Measurements from ENCODE around the gene GRB14. TPM values are rescaled to one million over a fixed set of nuclear protein-coding genes. Genes with fewer than 3 reads are reported as not detected.

Gene GRB14
- total RNA-seq, 4 donors from 2014 or later, result 3.2 to 22.3 (median 5.6) TPM

DNA sequence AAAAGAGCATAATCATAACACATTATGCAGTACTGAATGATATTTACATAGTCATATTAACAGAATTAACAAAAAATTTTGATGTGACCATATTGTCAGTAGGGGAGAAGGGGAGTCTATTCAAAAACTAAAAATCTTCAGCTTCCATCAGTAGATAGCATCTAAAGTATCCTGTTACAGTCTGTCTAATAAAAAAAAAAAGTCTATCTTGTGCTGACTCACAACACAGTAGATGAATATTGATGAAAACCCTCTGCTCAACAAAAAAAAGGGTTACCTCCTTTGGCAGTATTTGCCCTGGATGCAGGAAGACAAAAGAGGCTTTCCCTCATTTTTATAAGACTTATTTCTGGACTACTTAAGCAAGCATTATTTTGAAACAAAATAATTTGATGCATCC lies 27.3 kb downstream of the GRB14 start:
- TF ChIP-seq CTCF (IDR thresholded peaks at IDR 0.05; ENCODE audit: low read depth), result no peak

GRCh38 chr2:164593541-164593940 lies 27.7 kb downstream of the GRB14 start:
- no peak for TF ChIP-seq CTCF (IDR thresholded peaks at IDR 0.05; ENCODE audit: low read depth)

GRCh38 chr2:164589522-164589921 lies 31.8 kb downstream of the GRB14 start:
- no peak for TF ChIP-seq CTCF (IDR thresholded peaks at IDR 0.05; ENCODE audit: low read depth)

DNA sequence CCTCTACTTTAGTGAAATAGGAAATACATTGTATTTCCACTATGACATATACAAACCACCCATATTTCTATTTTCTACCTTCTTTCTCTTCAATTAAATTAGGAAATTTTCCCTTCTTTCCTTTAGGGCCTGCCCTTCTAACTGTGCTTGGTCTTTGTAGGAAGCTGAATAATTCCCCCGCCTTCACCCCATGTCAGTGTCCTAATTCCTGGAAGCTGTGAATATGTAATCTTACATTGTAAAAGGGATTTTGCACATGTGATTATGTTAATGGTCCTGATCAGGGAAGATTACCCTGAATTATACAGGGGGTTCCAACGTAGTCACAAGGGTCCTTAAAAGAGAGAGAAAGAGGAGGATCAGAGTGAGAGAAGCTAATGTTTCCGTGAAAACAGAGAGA lies 40.2 kb downstream of the GRB14 start:
- TF ChIP-seq CTCF (IDR thresholded peaks at IDR 0.05; ENCODE audit: low read depth), result no peak

DNA sequence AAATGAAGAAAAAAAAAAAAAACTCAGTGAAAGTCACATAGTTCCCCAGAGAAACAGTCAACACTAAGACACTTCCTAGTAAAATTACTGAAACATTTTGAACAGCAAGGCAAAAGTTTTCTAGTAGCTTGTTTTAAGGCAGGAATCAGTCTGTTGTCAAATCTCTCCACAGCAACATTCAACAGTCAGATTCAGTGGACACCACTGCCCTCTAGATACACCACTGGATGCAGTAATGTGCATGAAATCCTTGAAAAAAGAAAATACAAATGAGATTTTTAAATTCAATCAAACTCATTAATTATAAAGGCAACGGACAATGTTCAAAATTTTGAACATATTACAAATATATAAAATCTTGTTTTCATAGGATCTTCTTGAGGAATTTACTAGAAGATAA lies 46.4 kb downstream of the GRB14 start:
- no peak for TF ChIP-seq CTCF (IDR thresholded peaks at IDR 0.05; ENCODE audit: low read depth)

DNA sequence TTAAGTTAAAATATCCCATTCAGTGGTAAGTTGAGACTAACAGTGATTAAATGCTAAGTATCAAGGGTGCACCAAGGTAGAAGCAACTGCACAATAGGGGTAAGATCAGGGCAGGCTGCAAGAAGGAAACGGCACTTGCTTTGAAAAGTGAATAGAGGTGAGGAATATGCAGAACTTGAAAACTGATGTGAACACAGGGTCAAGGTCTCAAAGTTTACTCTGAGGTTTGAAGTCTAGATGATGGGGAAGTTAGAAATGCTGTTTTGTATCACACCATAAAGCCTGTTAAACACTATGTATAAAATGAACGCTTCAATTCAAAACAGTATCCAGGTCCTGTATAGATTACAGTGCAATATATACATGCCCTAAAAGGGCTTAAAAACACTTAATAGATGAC lies 50.8 kb downstream of the GRB14 start:
- TF ChIP-seq CTCF (IDR thresholded peaks at IDR 0.05; ENCODE audit: low read depth), result no peak

DNA sequence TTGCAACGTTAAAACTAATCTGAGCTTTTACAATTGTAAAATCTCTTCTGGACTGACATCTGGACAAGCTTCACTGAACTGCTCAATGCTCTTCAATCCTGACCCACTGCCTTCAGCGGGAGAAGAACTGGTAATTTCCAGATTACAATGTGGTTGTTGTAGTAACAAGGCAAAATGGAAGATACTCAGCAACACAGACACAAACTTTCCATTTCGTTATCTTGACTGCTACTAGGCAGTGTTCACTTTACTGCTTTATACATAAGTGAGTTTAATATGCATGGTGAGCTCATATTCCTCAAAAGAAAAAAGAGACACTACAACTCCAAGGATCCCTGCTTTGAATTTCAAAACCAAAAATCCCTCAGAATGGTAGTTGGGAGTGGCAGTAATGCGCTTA lies 51.9 kb downstream of the GRB14 start:
- TF ChIP-seq CTCF (IDR thresholded peaks at IDR 0.05; ENCODE audit: low read depth), result no peak

Data from subcutaneous adipose tissue (tissue), 4 donors.